Measurements from ENCODE around the gene HTR6. TPM values are rescaled to one million over a fixed set of nuclear protein-coding genes. Genes with fewer than 3 reads are reported as not detected.
"Not testable (repeated sequence)": the region's sequence is repeated elsewhere in the genome, so short reads cannot be mapped to it uniquely, and the experiment has no call there.

Gene HTR6
- total and polyA plus RNA-seq, 12 donors = not detected

DNA sequence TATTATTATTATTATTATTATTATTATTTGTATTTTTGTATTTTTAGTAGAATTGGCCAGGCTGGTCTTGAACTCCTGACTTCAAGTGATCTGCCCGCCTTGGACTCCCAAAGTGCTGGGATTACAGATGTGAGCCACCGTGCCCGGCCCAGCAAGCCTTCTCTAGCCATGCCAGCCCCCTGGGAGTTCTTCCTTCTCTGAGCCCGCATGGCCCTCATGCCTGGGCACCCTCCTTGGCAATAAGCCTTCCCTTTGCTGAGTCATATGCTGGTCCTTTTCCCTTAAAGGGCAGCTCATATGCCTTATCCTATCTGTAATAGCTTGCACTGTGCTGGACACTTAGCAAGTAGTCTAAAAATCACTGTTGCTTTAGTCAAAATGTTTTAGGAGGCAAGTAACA is 29.0 kb upstream of the HTR6 start:
- 69 to 93% (median 73%) methylated on average over 3 to 4 of the region's 4 CpGs for WGBS, 4 donors

DNA sequence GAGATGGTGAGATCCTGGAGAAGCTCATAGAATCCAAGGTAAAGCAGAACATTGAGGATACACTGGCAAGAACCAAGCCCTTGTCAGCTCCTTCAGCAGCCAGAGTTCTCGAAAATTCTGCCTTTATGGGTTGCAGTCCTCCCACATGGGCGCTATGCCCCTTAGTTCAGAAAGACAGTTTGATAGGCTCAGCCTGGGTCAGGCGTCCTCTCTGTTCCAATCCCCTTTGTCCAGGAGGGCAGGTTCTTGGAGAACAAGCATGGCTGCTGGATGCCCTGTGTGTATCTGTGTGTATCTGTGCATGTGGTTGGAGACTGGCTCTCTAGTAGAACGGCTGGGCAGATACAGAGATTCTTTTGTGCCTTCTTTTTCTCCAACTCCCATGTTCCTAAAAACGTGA is 28.6 kb upstream of the HTR6 start:
- intact Hi-C loops (cut with DNase I) = no loop called here
- H3K9me3 ChIP-seq (replicated peaks in 1 of 3) = no peaks in the 10 kb centered on the region

More for the DNA sequence above, 29.0 kb upstream of the HTR6 start:
- Histone ChIP-seq H3K36me3 (replicated peaks in 1 of 2) (no peaks in the 10 kb centered on the region), H3K27ac (no peak overlapping the region), H3K27me3 (no peaks in the 10 kb centered on the region), H3K4me1 (replicated peaks in 1 of 2) (no peaks in the 10 kb centered on the region), H3K9me3 (replicated peaks in 1 of 3) (no peaks in the 10 kb centered on the region), H3K4me3 (no peak overlapping the region)
- peak in 1 of 7 donors; percentile 52 for DNase-seq
- intact Hi-C loops (cut with DNase I) = no loop called here
- TF ChIP-seq, protein P1, sequence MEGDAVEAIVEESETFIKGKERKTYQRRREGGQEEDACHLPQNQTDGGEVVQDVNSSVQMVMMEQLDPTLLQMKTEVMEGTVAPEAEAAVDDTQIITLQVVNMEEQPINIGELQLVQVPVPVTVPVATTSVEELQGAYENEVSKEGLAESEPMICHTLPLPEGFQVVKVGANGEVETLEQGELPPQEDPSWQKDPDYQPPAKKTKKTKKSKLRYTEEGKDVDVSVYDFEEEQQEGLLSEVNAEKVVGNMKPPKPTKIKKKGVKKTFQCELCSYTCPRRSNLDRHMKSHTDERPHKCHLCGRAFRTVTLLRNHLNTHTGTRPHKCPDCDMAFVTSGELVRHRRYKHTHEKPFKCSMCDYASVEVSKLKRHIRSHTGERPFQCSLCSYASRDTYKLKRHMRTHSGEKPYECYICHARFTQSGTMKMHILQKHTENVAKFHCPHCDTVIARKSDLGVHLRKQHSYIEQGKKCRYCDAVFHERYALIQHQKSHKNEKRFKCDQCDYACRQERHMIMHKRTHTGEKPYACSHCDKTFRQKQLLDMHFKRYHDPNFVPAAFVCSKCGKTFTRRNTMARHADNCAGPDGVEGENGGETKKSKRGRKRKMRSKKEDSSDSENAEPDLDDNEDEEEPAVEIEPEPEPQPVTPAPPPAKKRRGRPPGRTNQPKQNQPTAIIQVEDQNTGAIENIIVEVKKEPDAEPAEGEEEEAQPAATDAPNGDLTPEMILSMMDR (IDR thresholded peaks at IDR 0.05) = no peak
- TF ChIP-seq POLR2A (IDR thresholded peaks at IDR 0.05) = no peak

DNA sequence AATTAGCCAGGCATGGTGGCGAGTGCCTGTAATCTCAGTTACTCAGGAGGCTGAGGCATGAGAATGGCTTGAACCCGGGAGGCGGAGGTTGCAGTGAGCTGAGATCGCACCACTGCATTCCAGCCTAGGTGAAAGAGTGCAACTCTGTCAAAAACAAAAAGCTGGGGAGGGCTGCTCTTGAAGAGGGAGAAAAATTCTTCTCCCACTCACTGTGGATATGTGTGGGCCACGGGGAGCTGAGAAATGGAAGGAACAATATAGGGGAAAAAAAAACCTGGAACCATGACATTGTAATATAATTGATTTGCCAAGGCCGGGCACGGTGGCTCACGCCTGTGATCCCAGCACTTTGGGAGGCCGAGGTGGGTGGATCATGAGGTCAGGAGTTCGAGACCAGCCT is 27.9 kb upstream of the HTR6 start:
- H3K4me1 ChIP-seq (replicated peaks in 1 of 2); H3K4me3 ChIP-seq; H3K27me3 ChIP-seq; intact Hi-C loops (cut with DNase I); H3K9me3 ChIP-seq (replicated peaks in 1 of 3); DNase-seq; H3K27ac ChIP-seq; H3K36me3 ChIP-seq (replicated peaks in 1 of 2): not testable (repeated sequence)
- WGBS, 4 donors = 85 to 96% (median 88%) methylated on average over 10 of the region's 10 CpGs

More for the DNA sequence above, 28.6 kb upstream of the HTR6 start:
- no peaks in the 10 kb centered on the region for H3K36me3 ChIP-seq (replicated peaks in 1 of 2)
- TF ChIP-seq, protein P1 (IDR thresholded peaks at IDR 0.05) = no peak
- no peak for TF ChIP-seq POLR2A (IDR thresholded peaks at IDR 0.05)
- H3K4me1 ChIP-seq (replicated peaks in 1 of 2) = no peaks in the 10 kb centered on the region
- no peak overlapping the region for H3K27ac ChIP-seq
- no peak overlapping the region for H3K4me3 ChIP-seq
- no peak for DNase-seq
- no peaks in the 10 kb centered on the region for H3K27me3 ChIP-seq
- WGBS, 4 donors = 78 to 84% (median 83%) methylated on average over 3 to 5 of the region's 5 CpGs

DNA sequence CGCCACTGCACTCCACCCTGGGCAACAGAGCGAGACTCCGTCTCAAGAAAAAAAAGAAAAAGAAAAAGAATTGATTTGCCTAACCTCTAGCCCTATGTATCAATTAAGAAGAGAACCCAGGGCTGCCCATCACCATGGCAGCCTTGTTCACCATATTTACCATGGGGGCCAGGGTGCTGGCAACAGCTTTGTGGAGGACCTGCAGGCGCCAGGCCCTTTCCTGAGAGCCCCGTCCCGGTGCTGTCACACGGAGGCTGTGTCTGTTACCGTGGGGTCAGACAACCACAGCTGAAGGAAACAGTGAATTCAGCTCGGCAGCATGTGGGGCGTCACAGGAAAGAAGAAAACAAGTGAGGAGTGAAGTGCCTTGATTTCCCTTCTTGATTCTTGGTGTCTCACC is 27.1 kb upstream of the HTR6 start:
- 84 to 91% (median 87%) methylated on average over 10 of the region's 10 CpGs for WGBS, 4 donors
- no peak for TF ChIP-seq POLR2A (IDR thresholded peaks at IDR 0.05)
- TF ChIP-seq, protein P1 (IDR thresholded peaks at IDR 0.05) = no peak

DNA sequence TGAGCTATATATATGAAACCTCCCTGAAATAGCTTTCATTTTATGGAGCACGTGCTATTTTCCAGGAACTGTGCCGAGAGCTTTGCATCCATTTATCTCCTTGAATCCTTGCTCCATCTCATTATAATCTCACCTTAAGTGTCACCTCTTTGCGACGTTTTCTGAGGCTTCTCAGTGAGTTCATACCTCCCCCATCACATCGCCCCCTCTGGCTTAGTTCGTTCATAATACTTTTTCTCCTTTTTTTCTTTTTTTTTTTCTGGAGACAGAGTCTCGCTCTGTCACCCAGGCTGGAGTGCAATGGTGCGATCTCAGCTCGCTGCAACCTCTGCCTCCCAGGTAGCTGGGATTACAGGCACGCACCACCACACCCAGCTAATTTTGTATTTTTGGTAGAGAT is 25.4 kb upstream of the HTR6 start:
- WGBS, 4 donors = 66 to 76% (median 72%) methylated on average over 10 of the region's 10 CpGs
- intact Hi-C loops (cut with DNase I); DNase-seq: not testable (repeated sequence)

More for the DNA sequence above, 27.1 kb upstream of the HTR6 start:
- no peaks in the 10 kb centered on the region for H3K36me3 ChIP-seq (replicated peaks in 1 of 2)
- H3K9me3 ChIP-seq (replicated peaks in 1 of 3) = no peaks in the 10 kb centered on the region
- H3K27me3 ChIP-seq = no peaks in the 10 kb centered on the region
- H3K27ac ChIP-seq = no peak overlapping the region
- no peak for DNase-seq
- no peaks in the 10 kb centered on the region for H3K4me1 ChIP-seq (replicated peaks in 1 of 2)
- H3K4me3 ChIP-seq = no peak overlapping the region
- intact Hi-C loops (cut with DNase I) = no loop called here

More for the DNA sequence above, 25.4 kb upstream of the HTR6 start:
- not testable (repeated sequence) for H3K27me3 ChIP-seq; H3K4me1 ChIP-seq (replicated peaks in 1 of 2); H3K27ac ChIP-seq; H3K9me3 ChIP-seq (replicated peaks in 1 of 3); H3K4me3 ChIP-seq; H3K36me3 ChIP-seq (replicated peaks in 1 of 2)
